NCI-H460 (cell line): ENCODE measurements around the gene POLR2C. TPM values are rescaled to one million over a fixed set of nuclear protein-coding genes. Genes with fewer than 3 reads are reported as not detected.

Experiments used
- DNase-seq: peaks from one replicate; pipeline ENCODE4 v3.0.0-alpha.2; 2016; ENCODE audit warnings: low read depth; ENCODE audit errors: extremely low read depth
- total RNA-seq: library from RNA; depleted of rRNA; stranded (reverse); fragments of >200 nt; shearing (Covaris generic); gene quantifications from 2 replicates; pipeline ENCODE4 v1.2.3, GENCODE V29; 2014; rRNA removed

Gene POLR2C
- total RNA-seq, 1 experiment from 2014 or later: 153 TPM

DNA sequence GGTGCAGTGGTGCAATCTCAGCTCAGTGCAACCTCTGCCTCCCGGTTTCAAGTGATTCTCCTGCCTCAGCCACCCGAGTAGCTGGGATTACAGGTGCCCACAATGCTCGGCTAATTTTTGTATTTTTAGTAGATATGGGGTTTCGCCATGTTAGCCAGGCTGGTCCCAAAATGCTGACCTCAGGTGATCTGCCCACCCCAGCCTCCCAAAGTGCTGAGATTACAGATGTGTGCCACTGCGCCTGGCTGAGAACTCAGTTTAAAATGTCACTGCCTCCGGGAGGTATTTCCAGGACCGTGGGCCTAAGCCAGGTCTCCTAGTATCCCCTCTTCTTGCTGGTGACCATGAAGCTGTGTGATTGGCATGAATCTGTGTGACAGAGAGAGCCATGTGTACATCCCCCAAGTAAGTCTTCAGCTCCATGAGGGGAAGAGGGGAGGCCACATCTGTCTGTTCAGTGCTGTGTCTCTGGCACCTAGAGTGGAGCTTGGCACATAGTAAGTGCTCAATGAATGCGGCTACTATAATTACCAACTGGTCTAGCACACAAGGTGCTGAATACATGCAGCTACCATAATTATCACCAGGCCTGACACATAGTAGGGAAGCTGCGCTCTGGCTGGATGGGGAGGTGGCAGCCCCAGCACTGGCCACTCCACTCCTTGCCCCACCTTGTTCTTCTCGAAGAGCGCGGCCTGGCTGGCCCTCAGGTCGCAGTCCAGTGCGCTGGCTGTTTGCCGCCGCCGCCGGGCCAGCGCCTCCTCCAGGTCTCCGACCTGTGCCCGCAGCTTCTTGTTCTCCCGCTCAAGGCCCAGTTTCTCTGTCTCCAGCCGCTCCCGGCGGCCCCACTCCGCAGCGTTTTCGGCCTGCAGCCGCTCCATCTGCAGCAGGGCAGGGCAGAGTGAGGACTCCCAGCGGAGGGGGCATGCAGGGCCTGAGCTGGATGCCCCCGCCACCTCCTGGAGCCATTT, 55.2 kb downstream of the POLR2C start:
- no peak for DNase-seq

DNA sequence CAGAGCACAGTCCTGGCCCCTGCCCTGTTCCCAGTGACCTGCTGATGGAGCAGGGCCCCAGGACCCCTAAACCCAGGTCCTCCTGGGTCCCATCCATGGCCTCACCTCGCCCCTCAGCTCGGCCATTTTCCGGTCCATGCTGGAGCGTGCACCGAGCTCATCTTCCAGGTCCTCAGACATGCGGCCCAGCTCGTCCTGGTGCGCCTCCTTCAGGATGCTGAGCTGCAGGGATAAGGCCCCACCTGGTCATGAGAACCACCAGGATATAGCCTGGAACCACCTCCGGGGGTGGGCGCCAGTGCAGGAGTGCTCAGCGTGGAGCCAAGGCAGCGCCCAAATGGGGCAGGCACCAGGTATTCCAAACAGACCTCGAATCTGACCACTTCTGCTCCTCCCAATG, 56.0 kb downstream of the POLR2C start:
- no peak for DNase-seq

DNA sequence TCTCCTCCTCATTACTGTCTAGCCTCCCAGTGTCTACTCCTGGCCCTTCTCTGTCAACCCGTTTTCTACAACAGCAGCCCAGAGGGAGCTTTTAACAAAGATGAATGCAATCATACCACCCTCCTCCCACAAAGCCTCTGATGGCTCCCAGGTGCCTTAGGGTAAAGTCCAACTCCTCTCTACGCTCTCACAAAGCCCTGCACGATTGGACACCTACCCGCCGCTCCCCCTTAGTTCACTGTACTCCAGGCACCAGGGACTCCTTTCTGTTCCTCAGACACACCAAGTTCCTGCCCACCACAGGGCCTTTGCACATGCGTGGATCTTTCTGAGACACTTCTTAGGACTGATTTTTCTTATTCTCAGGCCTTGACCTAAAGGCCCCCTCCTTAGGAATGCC, 56.4 kb downstream of the POLR2C start:
- no peak for DNase-seq

DNA sequence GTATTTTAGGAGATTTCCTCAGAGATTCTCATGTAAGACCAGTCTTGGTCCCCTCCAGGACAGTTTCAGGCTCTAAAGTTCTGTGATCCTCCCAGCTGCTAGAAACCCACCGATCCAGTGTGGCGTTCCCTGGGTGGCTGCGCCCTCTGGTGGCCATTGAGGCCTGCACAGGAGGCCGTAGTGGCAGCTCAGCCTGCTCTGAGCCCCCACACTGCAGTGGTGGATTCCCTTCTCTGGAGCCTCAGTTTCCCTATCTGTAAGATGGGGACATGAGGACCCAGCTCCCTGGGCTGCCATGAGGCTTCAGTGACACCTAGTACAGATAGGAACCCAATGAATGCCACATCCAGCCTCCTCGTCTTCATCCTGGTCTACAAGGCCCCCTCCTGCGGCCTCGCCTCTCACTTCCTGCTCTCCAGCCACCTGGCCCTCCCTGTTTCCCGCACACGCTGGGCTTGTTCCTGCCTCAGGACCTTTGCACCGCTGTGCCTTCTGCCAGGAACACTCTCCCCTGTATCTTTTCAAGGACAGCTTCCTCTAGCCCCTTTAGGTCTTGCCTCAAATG, 57.4 kb downstream of the POLR2C start:
- DNase-seq: peak; percentile 73

Other genes with a start within 250 kb of the POLR2C start
- 111 and 121 TPM in 2 replicates for gene ARL2BP, start 217.4 kb upstream of the POLR2C start, total RNA-seq
- 0.58 and 2.1 TPM in 2 replicates for gene PLLP, start 178.0 kb upstream of the POLR2C start, total RNA-seq
- not detected in 2 replicates for gene CCL22, start 103.9 kb upstream of the POLR2C start, total RNA-seq
- not detected in 2 replicates for gene CX3CL1, start 90.2 kb upstream of the POLR2C start, total RNA-seq
- not detected in 2 replicates for gene CCL17, start 57.9 kb upstream of the POLR2C start, total RNA-seq
- gene CIAPIN1, start 15.3 kb upstream of the POLR2C start, total RNA-seq: 107 and 112 TPM in 2 replicates
- gene COQ9, start 15.2 kb upstream of the POLR2C start, total RNA-seq: 104 and 113 TPM in 2 replicates
- 8.7 and 9.6 TPM in 2 replicates for gene DOK4, start 23.8 kb downstream of the POLR2C start, total RNA-seq
- 4.8 and 5.2 TPM in 2 replicates for gene CCDC102A, start 73.9 kb downstream of the POLR2C start, total RNA-seq
- gene ADGRG5, start 80.0 kb downstream of the POLR2C start, total RNA-seq: not detected in 2 replicates
- gene ADGRG1, start 166.0 kb downstream of the POLR2C start, total RNA-seq: 15.1 and 20.2 TPM in 2 replicates
- 8.8 and 9.8 TPM in 2 replicates for gene ADGRG3, start 205.6 kb downstream of the POLR2C start, total RNA-seq
- gene DRC7, start 232.1 kb downstream of the POLR2C start, total RNA-seq: not detected in 2 replicates